IMR-90 (cell line): ENCODE measurements around the gene ADRA1B. TPM values are rescaled to one million over a fixed set of nuclear protein-coding genes. Genes with fewer than 3 reads are reported as not detected.

Experiments used
- ATAC-seq: fragments of 200-7000 bp; cut with Tn5 transposase; 2 replicates; pipeline ENCODE4 v1.9.1; 2020; ENCODE audit warnings: low read depth, mild to moderate bottlenecking, moderate library complexity
- BruUV-seq: library from RNA; stranded (reverse); fragments of 400-500 nt; replicated peaks from 2 replicates; lab custom pipeline; 2021; lab: Mats Ljungman, UMichigan
- CTCF ChIA-PET: fragments of 300-600 bp; formaldehyde crosslinking; extraction: SDS; loops from one replicate; lab custom pipeline; 2021; ENCODE audit warnings: antibody characterized with exemption; lab: Yijun Ruan, JAX
- POLR2A ChIA-PET: fragments of 300-600 bp; sonication (Branson Sonifier 250); formaldehyde crosslinking; loops from one replicate; lab custom pipeline; 2022; ENCODE audit warnings: antibody characterized with exemption; ENCODE audit not compliant: unreplicated experiment; lab: Charles Lee
- DNase-seq: peaks from one replicate; pipeline ENCODE4 v3.0.0; 2013
- H2AFZ ChIP-seq: replicated peaks from 2 replicates; pipeline ENCODE3; 2013; ENCODE audit warnings: low read length, mild to moderate bottlenecking; ENCODE audit not compliant: poor library complexity
- H2AK5ac ChIP-seq: 2 replicates; pipeline ENCODE4 v1.6.1; 2013; ENCODE audit warnings: low read depth, low read length, inconsistent platforms
- H2AK9ac ChIP-seq: replicated peaks from 2 replicates; pipeline ENCODE3; 2013; ENCODE audit warnings: mild to moderate bottlenecking, low read depth, low read length, moderate library complexity; ENCODE audit not compliant: poor library complexity
- H2BK120ac ChIP-seq: 2 replicates; pipeline ENCODE4 v1.6.1; 2013; ENCODE audit warnings: low read depth, low read length, inconsistent platforms
- H2BK15ac ChIP-seq: 3 replicates; pipeline ENCODE4 v1.6.1; 2013; ENCODE audit warnings: low read depth, low read length, inconsistent platforms
- H2BK20ac ChIP-seq: 2 replicates; pipeline ENCODE4 v1.6.1; 2013; ENCODE audit warnings: low read depth, mild to moderate bottlenecking, inconsistent platforms, low read length, moderate library complexity
- H2BK5ac ChIP-seq: 2 replicates; pipeline ENCODE4 v1.6.1; 2013; ENCODE audit warnings: mild to moderate bottlenecking, low read depth, low read length, inconsistent platforms; ENCODE audit not compliant: poor library complexity, severe bottlenecking
- H3K14ac ChIP-seq: replicated peaks from 2 replicates; pipeline ENCODE4 v1.6.1; 2013; ENCODE audit warnings: low read depth, low read length, inconsistent platforms
- H3K18ac ChIP-seq: 2 replicates; pipeline ENCODE4 v1.6.1; 2013; ENCODE audit warnings: low read depth, low read length, control low read depth
- H3K23ac ChIP-seq: 2 replicates; pipeline ENCODE4 v1.6.1; 2013; ENCODE audit warnings: low read depth, low read length, inconsistent platforms
- H3K27ac ChIP-seq: 2 replicates; pipeline ENCODE4 v1.5.1; 2013; ENCODE audit warnings: mild to moderate bottlenecking, control low read depth, low read length; ENCODE audit not compliant: insufficient read depth
- H3K27me3 ChIP-seq: 2 replicates; pipeline ENCODE4 v1.6.1; 2013; ENCODE audit warnings: low read length; ENCODE audit not compliant: control insufficient read depth, insufficient read depth
- H3K36me3 ChIP-seq: 2 replicates; pipeline ENCODE4 v1.6.1; 2013; ENCODE audit warnings: low read length, mixed read lengths; ENCODE audit not compliant: control insufficient read depth, insufficient read depth
- H3K4ac ChIP-seq: 2 replicates; pipeline ENCODE4 v1.6.1; 2013; ENCODE audit warnings: low read depth, low read length, inconsistent platforms
- H3K4me1 ChIP-seq: 2 replicates; pipeline ENCODE4 v1.6.1; 2013; ENCODE audit warnings: low read length, mixed read lengths; ENCODE audit not compliant: control insufficient read depth, insufficient read depth
- H3K4me2 ChIP-seq: 2 replicates; pipeline ENCODE4 v1.6.1; 2013; ENCODE audit warnings: low read depth, mild to moderate bottlenecking, control low read depth, low read length, moderate library complexity
- H3K4me3 ChIP-seq: 2 replicates; pipeline ENCODE4 v1.5.1; 2013; ENCODE audit warnings: low read depth, mild to moderate bottlenecking, control low read depth, low read length, moderate library complexity; ENCODE audit not compliant: insufficient read depth
- H3K56ac ChIP-seq: 2 replicates; pipeline ENCODE4 v1.6.1; 2013; ENCODE audit warnings: low read length, inconsistent platforms; ENCODE audit not compliant: insufficient read depth; ENCODE audit errors: extremely low read depth
- H3K79me1 ChIP-seq, 2 experiments: 2 replicates each; pipeline ENCODE4 v1.6.1; 2013; ENCODE audit warnings: low read length in 2 of 2, inconsistent platforms in 1 of 2, low read depth in 1 of 2
- H3K9ac ChIP-seq: 2 replicates; pipeline ENCODE4 v1.6.1; 2013; ENCODE audit warnings: low read depth, low read length, control low read depth
- H3K9me1 ChIP-seq: 2 replicates; pipeline ENCODE4 v1.6.1; 2013; ENCODE audit warnings: low read length, inconsistent platforms; ENCODE audit not compliant: insufficient read depth
- H3K9me3 ChIP-seq: 2 replicates; pipeline ENCODE4 v1.6.1; 2013; ENCODE audit warnings: low read length; ENCODE audit not compliant: control insufficient read depth, insufficient read depth
- H4K20me1 ChIP-seq: 2 replicates; pipeline ENCODE4 v1.6.1; 2013; ENCODE audit warnings: low read length, inconsistent platforms; ENCODE audit not compliant: insufficient read depth
- H4K5ac ChIP-seq: 2 replicates; pipeline ENCODE4 v1.6.1; 2013; ENCODE audit warnings: mild to moderate bottlenecking, low read depth, low read length, control low read depth
- H4K8ac ChIP-seq, 2 experiments: 2 replicates each; pipeline ENCODE4 v1.6.1; 2013; ENCODE audit warnings: low read depth in 2 of 2, low read length in 2 of 2, control low read depth in 1 of 2, inconsistent platforms in 1 of 2
- H4K91ac ChIP-seq: 2 replicates; pipeline ENCODE4 v1.6.1; 2013; ENCODE audit warnings: low read depth, low read length, inconsistent platforms; ENCODE audit not compliant: insufficient read depth
- CHD1 ChIP-seq: IDR thresholded peaks from 2 replicates; pipeline ENCODE4 v1.6.1; 2012; ENCODE audit warnings: low read depth, low read length, improper control_type of control experiment
- FOS ChIP-seq: fragments of 150-350 bp; IDR thresholded peaks from 2 replicates; pipeline ENCODE4 v1.6.1; 2016; ENCODE audit warnings: low read depth, low read length
- MAFK ChIP-seq: IDR thresholded peaks from 2 replicates; pipeline ENCODE4 v1.6.1; 2012; ENCODE audit warnings: low read depth, low read length, improper control_type of control experiment
- MXI1 ChIP-seq: IDR thresholded peaks from 2 replicates; pipeline ENCODE4 v1.6.1; 2012; ENCODE audit warnings: low read depth, mild to moderate bottlenecking, low read length, moderate library complexity, borderline replicate concordance
- POLR2A ChIP-seq: IDR thresholded peaks from 2 replicates; pipeline ENCODE4 v1.6.1; 2012; ENCODE audit warnings: mild to moderate bottlenecking, low read depth, low read length
- RAD21 ChIP-seq: IDR thresholded peaks from 2 replicates; pipeline ENCODE4 v1.6.1; 2012; ENCODE audit warnings: low read length, improper control_type of control experiment
- RCOR1 ChIP-seq: IDR thresholded peaks from 2 replicates; pipeline ENCODE4 v1.6.1; 2012; ENCODE audit warnings: mild to moderate bottlenecking, low read length, improper control_type of control experiment; ENCODE audit not compliant: insufficient replicate concordance
- SMC3 ChIP-seq: fragments of 150-350 bp; IDR thresholded peaks from 2 replicates; pipeline ENCODE4 v1.6.1; 2016; ENCODE audit warnings: low read depth, mild to moderate bottlenecking, antibody characterized with exemption, low read length, moderate library complexity
- USF2 ChIP-seq: fragments of 150-350 bp; IDR thresholded peaks from 2 replicates; pipeline ENCODE4 v1.6.1; 2017; ENCODE audit warnings: mild to moderate bottlenecking, antibody characterized with exemption, low read length, low read depth
- WGBS, 2 experiments: methylation state at CpG; one replicate each; pipeline versions ENCODE4 v1.1.5 to v1.1.7; 2013; ENCODE audit warnings: missing lambda C conversion rate in 2 of 2; ENCODE audit not compliant: insufficient read length in 1 of 2; ENCODE audit errors: extremely low coverage in 2 of 2; 5-methylcytosine and 5-hydroxymethylcytosine counted together
- dilution Hi-C: fragments of 300-500 bp; cut with HindIII; formaldehyde crosslinking; loops from one replicate; pipeline ENCODE4 v1.14.3; 2018; ENCODE audit warnings: low sequenced_read_pairs; ENCODE audit not compliant: unreplicated experiment
- in situ Hi-C: fragments of 300-500 bp; cut with MboI; formaldehyde crosslinking; loops from 3 replicates; pipeline ENCODE4 v1.14.3; 2019; ENCODE audit warnings: low sequenced_read_pairs, inconsistent platforms, mixed read lengths
- intact Hi-C: fragments of 100-400 bp; cut with micrococcal nuclease; formaldehyde crosslinking; loops from 2 replicates; pipeline ENCODE4 v1.10.0; 2022
- polyA plus RNA-seq, 3 experiments: library from polyadenylated mRNA; depleted of rRNA; stranded (reverse); fragments of >200 nt; gene quantifications; 2 replicates each; pipeline ENCODE4 v1.2.3, GENCODE V29; 2012; ENCODE audit warnings: low replicate concordance in 1 of 3
- total RNA-seq: library from RNA; depleted of rRNA; stranded (reverse); fragments of >200 nt; gene quantifications from 2 replicates; pipeline ENCODE4 v1.2.3, GENCODE V29; 2012
- TF ChIP-seq, protein P1 (sequence below): fragments of 150-350 bp; IDR thresholded peaks from 2 replicates; pipeline ENCODE4 v1.6.1; 2016; ENCODE audit warnings: low read depth, mild to moderate bottlenecking, low read length, moderate library complexity, borderline replicate concordance

The ADRA1B gene
- total and polyA plus RNA-seq, 2 of the 4 experiments (the other 2 are of a cell fraction), result 0.18 to 1.5 TPM

DNA sequence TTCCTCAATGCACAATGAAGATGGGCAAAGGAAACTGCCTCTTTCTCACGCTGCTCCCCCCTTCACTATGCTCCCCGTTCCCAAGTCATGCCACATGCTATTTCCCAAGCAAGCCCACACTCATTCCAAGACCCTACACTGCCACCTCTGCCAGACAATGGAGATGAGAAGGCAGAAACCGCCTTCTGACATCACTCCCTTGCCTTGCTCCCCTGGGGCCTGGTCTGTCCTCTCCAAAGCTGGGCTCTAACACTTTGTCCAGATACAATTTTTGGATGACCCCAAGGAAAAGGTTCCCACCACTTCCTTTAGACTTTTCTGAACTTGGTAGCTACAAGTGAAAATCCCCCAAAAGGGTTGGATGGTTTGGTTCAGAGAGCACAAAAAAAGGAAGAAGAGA is 7.2 kb upstream of the ADRA1B start:
- no peaks in the 10 kb centered on the region for H4K20me1 ChIP-seq
- ChIA-PET POLR2A (no interaction called here), CTCF (no interaction called here)
- no peak overlapping the region for H3K14ac ChIP-seq
- no peak overlapping the region for H2AK9ac ChIP-seq
- in situ Hi-C loops (no loop called here), dilution Hi-C loops (no loop called here), intact Hi-C loops (no loop called here)
- no peak overlapping the region for H4K8ac ChIP-seq
- no peak overlapping the region for H2BK15ac ChIP-seq
- H3K9ac ChIP-seq, result no peak overlapping the region
- H3K23ac ChIP-seq, result no peak overlapping the region
- no peak overlapping the region for H2BK20ac ChIP-seq
- WGBS, 2 experiments, result 90% methylated on average over 3 of the region's 3 CpGs; no CpG with 5 or more reads in 1 of the 2 experiments
- H3K27ac ChIP-seq, result no peak overlapping the region
- peak overlapping the region; percentile 3; the same call in 1 of the 2 replicates for H3K4ac ChIP-seq
- H4K5ac ChIP-seq, result no peak overlapping the region
- no peaks in the 10 kb centered on the region for H3K79me1 ChIP-seq
- BruUV-seq, result no TSS peak
- ATAC-seq (no peak), DNase-seq (no peak)
- peaks cover 14% of the 10 kb centered on the region for H3K4me1 ChIP-seq
- no peak overlapping the region for H4K91ac ChIP-seq
- no peak overlapping the region for H3K4me2 ChIP-seq
- peaks cover 14% of the 10 kb centered on the region for H3K9me1 ChIP-seq
- no peaks in the 10 kb centered on the region for H3K9me3 ChIP-seq
- peak overlapping the region; percentile 40; the same call in 1 of the 2 replicates for H2AK5ac ChIP-seq
- TF ChIP-seq USF2 (no peak), SMC3 (no peak), RAD21 (no peak), POLR2A (no peak), MAFK (no peak), FOS (no peak), CHD1 (no peak), MXI1 (no peak), RCOR1 (no peak)
- TF ChIP-seq, protein P1, sequence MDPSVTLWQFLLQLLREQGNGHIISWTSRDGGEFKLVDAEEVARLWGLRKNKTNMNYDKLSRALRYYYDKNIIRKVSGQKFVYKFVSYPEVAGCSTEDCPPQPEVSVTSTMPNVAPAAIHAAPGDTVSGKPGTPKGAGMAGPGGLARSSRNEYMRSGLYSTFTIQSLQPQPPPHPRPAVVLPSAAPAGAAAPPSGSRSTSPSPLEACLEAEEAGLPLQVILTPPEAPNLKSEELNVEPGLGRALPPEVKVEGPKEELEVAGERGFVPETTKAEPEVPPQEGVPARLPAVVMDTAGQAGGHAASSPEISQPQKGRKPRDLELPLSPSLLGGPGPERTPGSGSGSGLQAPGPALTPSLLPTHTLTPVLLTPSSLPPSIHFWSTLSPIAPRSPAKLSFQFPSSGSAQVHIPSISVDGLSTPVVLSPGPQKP, result no peak
- no peak overlapping the region for H3K4me3 ChIP-seq
- no peak overlapping the region for H3K18ac ChIP-seq
- no peak overlapping the region for H2BK120ac ChIP-seq
- no peak overlapping the region for H3K56ac ChIP-seq
- H2BK5ac ChIP-seq, result no peak overlapping the region
- no peaks in the 10 kb centered on the region for H3K27me3 ChIP-seq
- H2AFZ ChIP-seq, result no peak overlapping the region
- no peaks in the 10 kb centered on the region for H3K36me3 ChIP-seq
